ENCODE results near the gene RNF207.

- TF ChIP-seq BHLHE40 (IDR thresholded peaks at IDR 0.05; ENCODE audit: low read length) (no peak), TBP (CRISPR knock-in tag; IDR thresholded peaks at IDR 0.05) (no peak), PCBP1 (IDR thresholded peaks at IDR 0.05; ENCODE audit: borderline replicate concordance, low read depth, low read length) (no peak), MBD4 (IDR thresholded peaks at IDR 0.05; ENCODE audit: borderline replicate concordance, low read length) (no peak), PHB2 (IDR thresholded peaks at IDR 0.05; ENCODE audit: partially characterized antibody) (no peak), MIER3 (CRISPR knock-in tag; IDR thresholded peaks at IDR 0.05; ENCODE audit: borderline replicate concordance) (no peak), ZZZ3 (CRISPR knock-in tag; IDR thresholded peaks at IDR 0.05; ENCODE audit: borderline replicate concordance) (no peak), ATF7 (IDR thresholded peaks at IDR 0.05) (no peak), ATF7 (CRISPR knock-in tag; IDR thresholded peaks at IDR 0.05) (no peak), ZNF280D (CRISPR knock-in tag; IDR thresholded peaks at IDR 0.05) (no peak), ZNF556 (CRISPR knock-in tag; IDR thresholded peaks at IDR 0.05; ENCODE audit: borderline replicate concordance) (no peak), POLR2A (IDR thresholded peaks at IDR 0.05; ENCODE audit: insufficient read depth in 1 of 2, low read depth in 2 of 2, low read length in 2 of 2) (no peak)
Measured at GRCh38 chr1:6243993-6244392, 38.1 kb downstream of the RNF207 start, which contains the start of gene HES3.
